Retina (tissue), 1 donor: Measurements from ENCODE around the gene PCDHA9.
"Not testable (repeated sequence)": the region's sequence is repeated elsewhere in the genome, so short reads cannot be mapped to it uniquely, and the experiment has no call there.

ENCODE experiments used
- DNase-seq: peaks from one replicate; pipeline ENCODE4 v3.0.0-alpha.2; 2016

Gene PCDHA9

DNA sequence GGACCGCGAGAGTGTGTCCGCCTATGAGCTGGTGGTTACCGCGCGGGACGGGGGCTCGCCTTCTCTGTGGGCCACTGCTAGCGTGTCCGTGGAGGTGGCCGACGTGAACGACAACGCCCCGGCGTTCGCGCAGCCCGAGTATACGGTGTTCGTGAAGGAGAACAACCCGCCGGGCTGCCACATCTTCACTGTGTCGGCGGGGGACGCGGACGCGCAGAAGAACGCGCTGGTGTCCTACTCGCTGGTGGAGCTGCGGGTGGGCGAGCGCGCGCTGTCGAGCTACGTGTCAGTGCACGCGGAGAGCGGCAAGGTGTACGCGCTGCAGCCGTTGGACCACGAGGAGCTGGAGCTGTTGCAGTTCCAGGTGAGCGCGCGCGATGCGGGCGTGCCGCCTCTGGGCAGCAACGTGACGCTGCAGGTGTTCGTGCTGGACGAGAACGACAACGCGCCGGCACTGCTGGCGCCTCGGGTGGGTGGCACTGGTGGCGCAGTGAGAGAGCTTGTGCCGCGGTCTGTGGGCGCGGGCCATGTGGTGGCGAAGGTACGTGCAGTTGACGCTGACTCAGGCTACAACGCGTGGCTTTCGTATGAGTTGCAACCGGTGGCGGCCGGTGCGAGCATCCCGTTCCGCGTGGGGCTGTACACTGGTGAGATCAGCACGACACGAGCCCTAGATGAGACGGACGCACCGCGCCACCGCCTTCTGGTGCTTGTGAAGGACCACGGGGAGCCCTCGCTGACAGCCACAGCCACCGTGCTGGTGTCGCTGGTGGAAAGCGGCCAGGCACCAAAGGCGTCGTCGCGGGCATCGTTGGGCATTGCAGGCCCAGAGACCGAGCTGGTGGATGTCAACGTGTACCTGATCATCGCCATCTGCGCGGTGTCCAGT is 12.3 kb upstream of the PCDHA9 start:
- DNase-seq: no peak

DNA sequence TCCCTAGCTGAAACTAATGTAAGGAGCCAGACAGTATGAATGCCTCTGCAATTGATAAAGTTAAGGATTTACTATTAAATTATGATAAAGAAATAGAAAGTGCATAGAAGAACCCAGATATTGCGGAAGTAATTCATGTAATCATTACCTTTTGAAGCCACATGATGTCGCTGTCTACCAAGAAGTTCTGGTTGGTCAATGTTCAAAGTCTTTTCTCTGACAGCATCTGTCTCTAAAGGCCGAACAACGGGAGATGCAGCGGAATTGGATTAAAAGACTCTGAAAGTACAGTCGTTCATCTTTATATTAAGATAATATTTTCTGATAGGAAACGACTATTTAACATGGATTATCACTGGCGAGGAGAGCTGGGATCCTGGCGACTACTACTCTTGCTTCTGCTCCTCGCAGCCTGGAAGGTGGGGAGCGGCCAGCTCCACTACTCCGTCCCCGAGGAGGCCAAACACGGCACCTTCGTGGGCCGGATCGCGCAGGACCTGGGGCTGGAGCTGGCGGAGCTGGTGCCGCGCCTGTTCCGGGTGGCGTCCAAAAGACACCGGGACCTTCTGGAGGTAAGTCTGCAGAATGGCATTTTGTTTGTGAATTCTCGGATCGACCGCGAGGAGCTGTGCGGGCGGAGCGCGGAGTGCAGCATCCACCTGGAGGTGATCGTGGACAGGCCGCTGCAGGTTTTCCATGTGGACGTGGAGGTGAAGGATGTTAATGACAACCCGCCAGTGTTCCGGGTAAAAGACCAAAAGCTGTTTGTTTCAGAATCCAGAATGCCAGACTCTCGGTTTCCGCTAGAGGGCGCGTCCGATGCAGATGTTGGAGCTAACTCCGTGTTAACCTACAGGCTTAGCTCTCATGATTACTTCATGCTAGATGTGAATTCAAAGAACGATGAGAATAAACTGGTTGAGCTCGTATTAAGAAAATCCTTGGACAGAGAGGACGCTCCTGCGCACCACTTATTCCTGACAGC is 6.9 kb upstream of the PCDHA9 start, which contains the start of gene PCDHA8:
Gene PCDHA8, plus strand, starts transcription at position 210 of the 985 bp plus-strand sequence. Its CDS starts 135 bp downstream, at position 345.
- no peak for DNase-seq

DNA sequence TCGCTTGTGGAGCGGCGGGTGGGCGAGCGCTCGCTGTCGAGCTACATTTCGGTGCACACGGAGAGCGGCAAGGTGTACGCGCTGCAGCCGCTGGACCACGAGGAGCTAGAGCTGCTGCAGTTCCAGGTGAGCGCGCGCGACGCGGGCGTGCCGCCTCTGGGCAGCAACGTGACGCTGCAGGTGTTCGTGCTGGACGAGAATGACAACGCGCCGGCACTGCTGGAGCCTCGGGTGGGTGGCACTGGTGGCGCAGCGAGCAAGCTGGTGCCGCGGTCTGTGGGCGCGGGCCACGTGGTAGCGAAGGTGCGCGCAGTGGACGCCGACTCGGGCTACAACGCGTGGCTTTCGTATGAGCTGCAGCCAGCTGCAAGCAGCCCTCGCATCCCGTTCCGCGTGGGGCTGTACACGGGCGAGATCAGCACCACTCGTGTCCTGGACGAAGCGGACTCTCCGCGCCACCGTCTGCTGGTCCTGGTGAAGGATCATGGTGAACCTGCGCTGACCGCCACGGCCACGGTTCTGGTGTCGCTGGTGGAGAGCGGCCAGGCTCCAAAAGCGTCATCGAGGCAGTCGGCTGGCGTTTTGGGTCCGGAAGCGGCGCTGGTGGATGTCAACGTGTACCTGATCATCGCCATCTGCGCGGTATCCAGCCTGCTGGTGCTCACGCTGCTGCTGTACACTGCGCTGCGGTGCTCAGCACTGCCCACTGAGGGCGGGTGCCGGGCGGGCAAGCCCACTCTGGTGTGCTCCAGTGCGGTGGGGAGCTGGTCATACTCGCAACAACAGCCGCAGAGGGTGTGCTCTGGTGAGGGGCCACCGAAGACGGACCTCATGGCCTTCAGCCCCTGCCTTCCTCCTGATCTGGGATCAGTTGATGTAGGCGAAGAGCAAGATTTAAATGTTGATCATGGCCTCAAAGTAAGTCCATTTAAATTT is 5.1 kb upstream of the PCDHA9 start:
- DNase-seq: no peak

DNA sequence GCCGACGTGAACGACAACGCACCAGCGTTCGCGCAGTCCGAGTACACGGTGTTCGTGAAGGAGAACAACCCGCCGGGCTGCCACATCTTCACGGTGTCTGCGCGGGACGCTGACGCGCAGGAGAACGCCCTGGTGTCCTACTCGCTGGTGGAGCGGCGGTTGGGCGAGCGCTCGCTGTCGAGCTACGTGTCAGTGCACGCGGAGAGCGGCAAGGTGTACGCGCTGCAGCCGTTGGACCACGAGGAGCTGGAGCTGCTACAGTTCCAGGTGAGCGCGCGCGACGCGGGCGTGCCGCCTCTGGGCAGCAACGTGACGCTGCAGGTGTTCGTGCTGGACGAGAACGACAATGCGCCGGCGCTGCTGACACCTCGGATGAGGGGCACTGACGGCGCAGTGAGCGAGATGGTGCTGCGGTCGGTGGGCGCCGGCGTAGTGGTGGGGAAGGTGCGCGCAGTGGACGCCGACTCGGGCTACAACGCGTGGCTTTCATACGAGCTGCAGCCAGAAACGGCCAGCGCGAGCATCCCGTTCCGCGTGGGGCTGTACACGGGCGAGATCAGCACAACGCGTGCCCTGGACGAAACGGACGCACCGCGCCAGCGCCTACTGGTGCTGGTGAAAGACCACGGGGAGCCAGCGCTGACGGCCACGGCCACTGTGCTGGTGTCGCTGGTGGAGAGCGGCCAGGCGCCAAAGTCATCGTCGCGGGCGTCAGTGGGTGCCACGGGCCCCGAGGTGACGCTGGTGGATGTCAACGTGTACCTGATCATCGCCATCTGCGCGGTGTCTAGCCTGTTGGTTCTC is 1.9 kb downstream of the PCDHA9 start:
- not testable (repeated sequence) for DNase-seq

DNA sequence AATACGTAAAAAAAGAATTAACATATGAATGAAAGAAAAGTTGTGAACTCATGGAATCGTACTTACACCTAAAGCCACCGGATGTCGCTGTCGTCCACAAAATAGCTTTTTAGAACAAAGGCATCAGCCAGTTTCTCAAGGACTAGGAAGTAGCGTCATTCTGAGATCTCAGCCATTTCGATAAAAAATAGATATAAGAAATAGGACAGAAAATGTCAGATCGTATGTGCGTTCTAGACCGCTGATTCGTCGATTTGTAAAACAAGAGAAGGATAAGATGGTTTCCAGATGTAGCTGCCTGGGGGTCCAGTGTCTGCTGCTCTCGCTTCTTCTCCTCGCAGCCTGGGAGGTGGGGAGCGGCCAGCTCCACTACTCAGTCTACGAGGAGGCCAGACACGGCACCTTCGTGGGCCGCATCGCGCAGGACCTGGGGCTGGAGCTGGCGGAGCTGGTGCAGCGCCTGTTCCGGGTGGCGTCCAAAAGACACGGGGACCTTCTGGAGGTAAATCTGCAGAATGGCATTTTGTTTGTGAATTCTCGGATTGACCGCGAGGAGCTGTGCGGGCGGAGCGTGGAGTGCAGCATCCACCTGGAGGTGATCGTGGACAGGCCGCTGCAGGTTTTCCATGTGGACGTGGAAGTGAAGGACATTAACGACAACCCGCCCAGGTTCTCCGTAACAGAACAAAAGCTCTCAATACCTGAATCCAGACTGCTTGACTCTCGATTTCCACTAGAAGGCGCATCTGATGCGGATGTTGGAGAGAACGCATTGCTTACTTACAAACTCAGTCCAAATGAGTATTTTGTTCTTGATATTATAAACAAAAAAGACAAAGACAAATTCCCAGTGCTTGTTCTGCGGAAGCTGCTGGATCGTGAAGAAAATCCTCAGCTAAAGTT is 7.8 kb downstream of the PCDHA9 start, which contains the start of gene PCDHA10:
Gene PCDHA10, plus strand, starts transcription at position 126 of the 903 bp plus-strand sequence. Its CDS starts 152 bp downstream, at position 278.
- peak; percentile 32 for DNase-seq

DNA sequence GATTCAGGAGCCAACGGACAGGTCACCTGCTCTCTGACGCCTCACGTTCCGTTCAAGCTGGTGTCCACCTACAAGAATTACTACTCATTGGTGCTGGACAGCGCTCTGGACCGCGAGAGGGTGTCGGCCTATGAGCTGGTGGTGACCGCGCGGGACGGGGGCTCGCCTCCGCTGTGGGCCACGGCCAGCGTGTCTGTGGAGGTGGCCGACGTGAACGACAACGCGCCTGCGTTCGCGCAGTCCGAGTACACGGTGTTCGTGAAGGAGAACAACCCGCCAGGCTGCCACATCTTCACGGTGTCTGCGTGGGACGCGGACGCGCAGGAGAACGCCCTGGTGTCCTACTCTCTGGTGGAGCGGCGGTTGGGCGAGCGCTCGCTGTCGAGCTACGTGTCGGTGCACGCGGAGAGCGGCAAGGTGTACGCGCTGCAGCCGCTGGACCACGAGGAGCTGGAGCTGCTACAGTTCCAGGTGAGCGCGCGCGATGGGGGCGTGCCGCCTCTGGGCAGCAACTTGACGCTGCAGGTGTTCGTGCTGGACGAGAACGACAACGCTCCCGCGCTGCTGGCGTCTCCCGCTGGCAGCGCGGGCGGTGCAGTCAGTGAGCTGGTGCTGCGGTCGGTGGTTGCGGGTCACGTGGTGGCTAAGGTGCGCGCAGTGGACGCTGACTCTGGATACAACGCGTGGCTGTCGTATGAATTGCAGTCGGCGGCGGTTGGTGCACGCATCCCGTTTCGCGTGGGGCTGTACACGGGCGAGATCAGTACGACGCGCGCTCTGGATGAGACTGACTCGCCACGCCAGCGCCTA is 9.2 kb downstream of the PCDHA9 start:
- DNase-seq: no peak

DNA sequence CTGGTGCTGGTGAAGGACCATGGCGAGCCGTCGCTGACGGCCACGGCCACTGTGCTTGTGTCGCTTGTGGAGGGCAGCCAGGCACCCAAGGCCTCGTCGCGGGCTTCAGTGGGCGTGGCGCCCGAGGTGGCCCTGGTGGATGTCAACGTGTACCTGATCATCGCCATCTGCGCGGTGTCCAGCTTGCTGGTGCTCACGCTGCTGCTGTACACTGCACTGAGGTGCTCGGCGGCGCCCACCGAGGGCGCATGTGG is 9.7 kb downstream of the PCDHA9 start:
- no peak for DNase-seq

DNA sequence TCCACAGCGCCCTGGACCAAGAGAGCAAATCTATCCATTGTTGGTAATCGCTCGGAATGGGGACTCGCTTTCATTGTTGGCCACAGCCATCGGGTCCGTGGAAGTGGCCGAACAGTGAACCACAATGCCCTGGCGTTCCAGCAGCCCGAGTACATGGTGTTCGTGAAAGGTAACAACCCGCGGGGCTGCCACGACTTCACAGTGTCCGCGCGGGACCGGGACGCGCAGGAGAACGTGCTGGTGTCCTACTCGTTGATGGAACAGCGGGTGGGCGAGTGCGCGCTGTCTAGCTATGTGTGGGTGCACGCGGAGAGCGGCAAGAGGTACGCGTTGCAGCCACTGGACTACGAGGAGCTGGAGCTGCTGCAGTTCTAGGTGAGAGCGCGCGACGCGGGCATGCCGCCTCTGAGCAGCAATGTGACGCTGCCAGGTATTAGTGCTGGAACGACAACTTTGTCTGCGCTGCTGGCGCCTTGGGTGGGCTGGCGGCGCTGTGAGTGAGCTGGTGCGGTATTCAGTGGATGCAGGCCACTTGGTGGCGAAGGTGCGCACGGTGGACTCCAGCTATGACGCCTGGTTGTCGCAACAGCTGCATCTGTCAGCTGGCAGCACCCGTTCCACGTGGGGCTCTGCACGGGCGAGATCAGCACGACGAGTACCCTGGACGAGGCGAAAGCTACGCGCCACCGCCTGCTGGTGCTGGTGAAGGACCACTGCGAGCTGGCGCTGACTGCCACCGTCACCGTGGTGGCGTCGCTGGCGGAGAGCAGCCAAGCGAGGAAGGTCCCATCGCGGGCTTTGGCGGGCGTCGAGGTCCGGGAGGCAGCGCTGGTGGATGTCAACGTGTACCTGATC is 14.5 kb downstream of the PCDHA9 start:
- DNase-seq: no peak

DNA sequence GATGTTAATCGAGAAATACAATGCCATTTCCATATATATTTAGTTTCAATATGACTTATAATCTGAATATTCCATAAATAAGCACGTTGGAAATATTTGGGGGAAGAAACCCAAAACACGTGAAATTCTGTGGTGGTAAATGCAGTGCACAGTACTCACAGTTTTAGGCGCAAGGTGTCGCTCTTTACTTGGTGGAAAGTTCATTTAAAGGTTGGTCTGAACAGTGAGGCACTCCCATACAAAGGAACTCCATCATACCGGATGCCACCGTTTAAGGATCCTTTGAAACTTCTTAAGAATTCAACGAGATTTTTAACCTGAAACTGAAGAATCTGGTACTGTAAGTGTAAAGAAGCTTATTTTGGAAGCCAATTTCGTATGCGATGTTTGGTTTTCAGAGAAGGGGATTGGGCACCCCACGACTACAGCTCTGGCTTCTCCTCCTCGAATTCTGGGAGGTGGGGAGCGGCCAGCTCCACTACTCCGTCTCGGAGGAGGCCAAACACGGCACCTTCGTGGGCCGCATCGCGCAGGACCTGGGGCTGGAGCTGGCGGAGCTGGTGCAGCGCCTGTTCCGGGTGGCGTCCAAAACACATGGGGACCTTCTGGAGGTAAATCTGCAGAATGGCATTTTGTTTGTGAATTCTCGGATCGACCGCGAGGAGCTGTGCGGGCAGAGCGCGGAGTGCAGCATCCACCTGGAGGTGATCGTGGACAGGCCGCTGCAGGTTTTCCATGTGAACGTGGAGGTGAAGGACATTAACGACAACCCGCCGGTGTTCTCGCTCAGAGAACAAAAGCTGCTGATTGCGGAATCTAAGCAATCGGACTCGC is 20.8 kb downstream of the PCDHA9 start, which contains the start of gene PCDHA11:
Gene PCDHA11, plus strand, starts transcription at position 237 of the 834 bp plus-strand sequence. Its CDS starts 147 bp downstream, at position 384.
- DNase-seq: peak; percentile 24

DNA sequence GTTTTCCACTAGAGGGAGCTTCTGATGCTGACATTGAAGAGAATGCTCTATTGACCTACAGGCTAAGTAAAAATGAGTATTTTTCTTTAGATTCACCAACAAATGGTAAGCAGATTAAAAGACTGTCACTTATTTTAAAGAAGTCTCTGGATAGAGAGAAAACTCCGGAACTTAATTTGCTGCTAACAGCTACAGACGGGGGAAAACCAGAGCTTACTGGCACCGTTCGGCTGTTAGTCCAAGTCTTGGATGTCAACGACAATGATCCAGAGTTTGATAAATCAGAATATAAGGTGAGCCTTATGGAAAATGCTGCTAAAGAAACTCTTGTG is 21.3 kb downstream of the PCDHA9 start:
- DNase-seq: no peak

DNA sequence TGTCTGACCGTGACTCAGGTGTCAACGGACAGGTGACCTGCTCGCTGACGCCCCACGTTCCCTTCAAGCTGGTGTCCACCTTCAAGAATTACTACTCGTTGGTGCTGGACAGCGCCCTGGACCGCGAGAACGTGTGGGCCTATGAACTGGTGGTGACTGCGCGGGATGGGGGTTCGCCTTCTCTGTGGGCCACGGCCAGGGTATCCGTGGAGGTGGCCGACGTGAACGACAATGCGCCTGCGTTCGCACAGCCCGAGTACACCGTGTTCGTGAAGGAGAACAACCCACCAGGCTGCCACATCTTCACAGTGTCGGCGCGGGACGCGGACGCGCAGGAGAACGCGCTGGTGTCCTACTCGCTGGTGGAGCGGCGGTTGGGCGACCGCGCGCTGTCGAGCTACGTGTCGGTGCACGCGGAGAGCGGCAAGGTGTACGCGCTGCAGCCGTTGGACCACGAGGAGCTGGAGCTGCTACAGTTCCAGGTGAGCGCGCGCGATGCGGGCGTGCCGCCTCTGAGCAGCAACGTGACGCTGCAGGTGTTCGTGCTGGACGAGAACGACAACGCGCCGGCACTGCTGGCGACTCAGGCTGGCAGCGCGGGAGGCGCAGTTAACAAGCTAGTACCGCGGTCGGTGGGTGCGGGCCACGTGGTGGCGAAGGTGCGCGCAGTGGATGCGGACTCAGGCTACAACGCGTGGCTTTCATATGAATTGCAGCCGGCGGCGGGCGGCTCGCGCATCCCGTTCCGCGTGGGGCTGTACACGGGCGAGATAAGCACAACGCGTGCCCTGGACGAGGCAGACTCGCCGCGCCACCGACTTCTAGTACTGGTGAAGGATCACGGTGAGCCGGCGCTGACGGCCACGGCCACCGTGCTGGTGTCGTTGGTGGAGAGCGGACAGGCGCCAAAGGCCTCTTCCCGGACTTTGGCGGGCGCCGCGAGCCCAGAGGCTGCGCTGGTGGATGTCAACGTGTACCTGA is 22.3 kb downstream of the PCDHA9 start:
- no peak for DNase-seq

DNA sequence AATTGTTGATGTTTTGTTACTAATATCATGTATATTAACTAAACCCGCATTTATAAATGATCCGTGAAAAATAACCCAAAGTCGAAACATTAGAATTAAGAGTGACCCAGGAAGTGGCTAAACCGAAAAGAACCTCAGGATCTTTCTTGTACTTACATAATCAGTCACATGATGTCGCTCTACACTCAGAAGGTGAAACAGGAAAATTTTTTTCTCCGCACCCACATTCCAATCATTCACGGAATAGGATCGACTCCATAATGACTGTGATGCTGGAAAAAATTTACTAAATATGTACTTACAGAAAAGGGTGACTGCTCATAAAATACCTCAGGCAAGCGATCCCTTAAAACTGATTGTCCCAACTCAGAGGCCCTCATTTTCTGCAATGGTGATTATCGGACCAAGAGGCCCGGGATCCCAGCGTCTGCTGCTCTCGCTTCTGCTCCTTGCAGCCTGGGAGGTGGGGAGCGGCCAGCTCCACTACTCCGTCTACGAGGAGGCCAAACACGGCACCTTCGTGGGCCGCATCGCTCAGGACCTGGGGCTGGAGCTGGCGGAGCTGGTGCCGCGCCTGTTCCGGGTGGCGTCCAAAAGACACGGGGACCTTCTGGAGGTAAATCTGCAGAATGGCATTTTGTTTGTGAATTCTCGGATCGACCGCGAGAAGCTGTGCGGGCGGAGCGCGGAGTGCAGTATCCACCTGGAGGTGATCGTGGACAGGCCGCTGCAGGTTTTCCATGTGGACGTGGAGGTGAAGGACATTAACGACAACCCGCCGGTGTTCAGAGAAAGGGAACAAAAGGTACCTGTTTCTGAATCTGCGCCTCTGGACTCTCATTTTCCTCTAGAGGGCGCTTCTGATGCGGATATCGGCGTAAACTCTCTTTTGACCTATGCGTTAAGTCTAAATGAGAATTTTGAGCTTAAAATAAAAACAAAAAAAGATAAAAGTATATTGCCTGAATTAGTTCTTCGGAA is 27.2 kb downstream of the PCDHA9 start, which contains the start of gene PCDHA12:
Gene PCDHA12, plus strand, starts transcription at position 224 of the 981 bp plus-strand sequence. Its CDS starts 165 bp downstream, at position 389.
- no peak for DNase-seq

DNA sequence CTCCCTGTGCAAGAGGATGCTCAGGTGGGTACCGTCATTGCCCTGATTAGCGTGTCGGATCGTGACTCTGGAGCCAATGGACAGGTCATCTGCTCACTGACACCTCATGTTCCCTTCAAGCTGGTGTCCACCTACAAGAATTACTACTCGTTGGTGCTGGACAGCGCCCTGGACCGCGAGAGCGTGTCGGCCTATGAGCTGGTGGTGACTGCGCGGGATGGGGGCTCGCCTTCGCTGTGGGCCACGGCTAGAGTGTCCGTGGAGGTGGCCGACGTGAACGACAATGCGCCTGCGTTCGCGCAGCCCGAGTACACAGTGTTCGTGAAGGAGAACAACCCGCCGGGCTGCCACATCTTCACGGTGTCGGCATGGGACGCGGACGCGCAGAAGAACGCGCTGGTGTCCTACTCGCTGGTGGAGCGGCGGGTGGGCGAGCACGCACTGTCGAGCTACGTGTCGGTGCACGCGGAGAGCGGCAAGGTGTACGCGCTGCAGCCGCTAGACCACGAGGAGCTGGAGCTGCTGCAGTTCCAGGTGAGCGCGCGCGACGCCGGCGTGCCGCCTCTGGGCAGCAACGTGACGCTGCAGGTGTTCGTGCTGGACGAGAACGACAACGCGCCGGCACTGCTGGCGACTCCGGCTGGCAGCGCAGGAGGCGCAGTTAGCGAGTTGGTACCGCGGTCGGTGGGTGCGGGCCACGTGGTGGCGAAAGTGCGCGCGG is 28.5 kb downstream of the PCDHA9 start:
- not testable (repeated sequence) for DNase-seq

DNA sequence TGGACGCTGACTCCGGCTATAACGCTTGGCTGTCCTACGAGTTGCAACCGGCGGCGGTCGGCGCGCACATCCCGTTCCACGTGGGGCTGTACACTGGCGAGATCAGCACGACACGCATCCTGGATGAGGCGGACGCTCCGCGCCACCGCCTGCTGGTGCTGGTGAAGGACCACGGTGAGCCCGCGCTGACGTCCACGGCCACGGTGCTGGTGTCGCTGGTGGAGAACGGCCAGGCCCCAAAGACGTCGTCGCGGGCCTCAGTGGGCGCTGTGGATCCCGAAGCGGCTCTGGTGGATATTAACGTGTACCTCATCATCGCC is 29.0 kb downstream of the PCDHA9 start:
- no peak for DNase-seq
